ENCODE results near the gene ZBTB8OS. TPM values are rescaled to one million over a fixed set of nuclear protein-coding genes. Genes with fewer than 3 reads are reported as not detected.
"Not testable (repeated sequence)": the region's sequence is repeated elsewhere in the genome, so short reads cannot be mapped to it uniquely, and the experiment has no call there.

ZBTB8OS gene
- total and polyA plus RNA-seq, 7 experiments from 2014 or later, result 35.5 to 65.9 (median 49.8) TPM

DNA sequence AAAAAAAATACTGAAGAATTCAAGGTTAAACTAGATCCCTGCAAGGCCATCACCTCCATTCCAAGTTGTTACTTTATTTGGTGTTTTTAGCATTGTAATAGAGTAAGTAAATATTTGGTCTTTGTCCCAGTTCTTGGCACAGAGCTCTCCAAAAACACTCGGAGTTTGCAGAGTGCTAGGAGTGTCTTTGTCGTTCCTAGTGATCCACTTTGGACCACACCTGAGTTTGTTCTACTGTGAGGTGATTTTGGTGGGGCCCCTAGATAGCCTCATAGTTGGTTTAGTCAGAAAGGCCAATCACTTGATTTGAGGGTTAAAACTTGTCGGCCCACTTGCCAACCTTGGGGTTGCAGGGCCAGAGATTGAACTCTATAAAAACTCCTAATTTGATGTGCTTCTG lies 26.6 kb upstream of the ZBTB8OS start:
- no peaks in the 10 kb centered on the region for H3K9me3 ChIP-seq (ENCODE audit: control insufficient read depth in 2 of 3, low read length in 3 of 3)
- H3K4me3 Mint-ChIP-seq, result no peak overlapping the region
- no peak overlapping the region for H3K27ac Mint-ChIP-seq
- H3K36me3 Mint-ChIP-seq, result peaks cover 5 to 53% (median 32%) of the 10 kb centered on the region in 5 donors
- no peak for DNase-seq
- no peak overlapping the region for H3K27ac ChIP-seq (ENCODE audit: low read depth, low read length)
- H3K4me1 ChIP-seq (ENCODE audit: control insufficient read depth in 2 of 2, insufficient read depth in 2 of 2, low read length in 2 of 2), result no peaks in the 10 kb centered on the region
- H3K9me3 Mint-ChIP-seq, result no peaks in the 10 kb centered on the region
- peaks cover 0 to 6% (median 0%) of the 10 kb centered on the region in 7 donors for H3K4me1 Mint-ChIP-seq
- ChIA-PET POLR2A (interaction anchor here (1.2 kb wide), 1 partner anchor 11 kb away, joined by 4 read pairs; no protein-coding TSS in a partner anchor), CTCF (no interaction called here)
- no peak overlapping the region for H3K4me3 ChIP-seq (ENCODE audit: low read length)
- no peak for ATAC-seq
- intact Hi-C loops (cut with micrococcal nuclease), result no loop called here
- H3K36me3 ChIP-seq (ENCODE audit: control insufficient read depth in 2 of 3, insufficient read depth in 3 of 3, low read length in 3 of 3), result peaks cover 16 to 73% (median 29%) of the 10 kb centered on the region in 3 experiments
- no peaks in the 10 kb centered on the region for H3K27me3 ChIP-seq (ENCODE audit: control insufficient read depth in 2 of 2, insufficient read depth in 2 of 2, low read length in 2 of 2)
- no peaks in the 10 kb centered on the region for H3K27me3 Mint-ChIP-seq

DNA sequence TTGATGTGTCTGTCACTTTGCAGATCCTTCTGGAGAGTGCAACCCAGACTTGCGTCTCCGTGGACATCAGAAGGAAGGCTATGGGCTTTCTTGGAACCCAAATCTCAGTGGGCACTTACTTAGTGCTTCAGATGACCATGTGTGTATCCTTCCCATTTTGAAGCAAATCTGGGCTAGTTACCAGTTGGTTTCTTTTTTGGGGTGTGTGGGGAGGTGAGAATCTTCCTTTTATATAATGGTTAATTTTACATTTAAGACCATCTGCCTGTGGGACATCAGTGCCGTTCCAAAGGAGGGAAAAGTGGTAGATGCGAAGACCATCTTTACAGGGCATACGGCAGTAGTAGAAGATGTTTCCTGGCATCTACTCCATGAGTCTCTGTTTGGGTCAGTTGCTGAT lies 18.4 kb upstream of the ZBTB8OS start:
- H3K4me1 ChIP-seq (ENCODE audit: control insufficient read depth in 2 of 2, insufficient read depth in 2 of 2, low read length in 2 of 2); H3K4me3 Mint-ChIP-seq; H3K27me3 ChIP-seq (ENCODE audit: control insufficient read depth in 2 of 2, insufficient read depth in 2 of 2, low read length in 2 of 2); H3K27me3 Mint-ChIP-seq; H3K9me3 Mint-ChIP-seq; H3K9me3 ChIP-seq (ENCODE audit: control insufficient read depth in 2 of 3, low read length in 3 of 3); DNase-seq; H3K27ac Mint-ChIP-seq; H3K27ac ChIP-seq (ENCODE audit: low read depth, low read length); H3K4me3 ChIP-seq (ENCODE audit: low read length); POLR2A ChIA-PET; ATAC-seq; CTCF ChIA-PET; intact Hi-C loops (cut with micrococcal nuclease): not testable (repeated sequence)
- peaks cover 5 to 44% (median 24%) of the 10 kb centered on the region in 5 donors for H3K36me3 Mint-ChIP-seq
- H3K4me1 Mint-ChIP-seq, result peaks cover 0 to 14% (median 4%) of the 10 kb centered on the region in 7 donors
- H3K36me3 ChIP-seq (ENCODE audit: control insufficient read depth in 2 of 3, insufficient read depth in 3 of 3, low read length in 3 of 3), result peaks cover 11 to 89% (median 34%) of the 10 kb centered on the region in 3 experiments

DNA sequence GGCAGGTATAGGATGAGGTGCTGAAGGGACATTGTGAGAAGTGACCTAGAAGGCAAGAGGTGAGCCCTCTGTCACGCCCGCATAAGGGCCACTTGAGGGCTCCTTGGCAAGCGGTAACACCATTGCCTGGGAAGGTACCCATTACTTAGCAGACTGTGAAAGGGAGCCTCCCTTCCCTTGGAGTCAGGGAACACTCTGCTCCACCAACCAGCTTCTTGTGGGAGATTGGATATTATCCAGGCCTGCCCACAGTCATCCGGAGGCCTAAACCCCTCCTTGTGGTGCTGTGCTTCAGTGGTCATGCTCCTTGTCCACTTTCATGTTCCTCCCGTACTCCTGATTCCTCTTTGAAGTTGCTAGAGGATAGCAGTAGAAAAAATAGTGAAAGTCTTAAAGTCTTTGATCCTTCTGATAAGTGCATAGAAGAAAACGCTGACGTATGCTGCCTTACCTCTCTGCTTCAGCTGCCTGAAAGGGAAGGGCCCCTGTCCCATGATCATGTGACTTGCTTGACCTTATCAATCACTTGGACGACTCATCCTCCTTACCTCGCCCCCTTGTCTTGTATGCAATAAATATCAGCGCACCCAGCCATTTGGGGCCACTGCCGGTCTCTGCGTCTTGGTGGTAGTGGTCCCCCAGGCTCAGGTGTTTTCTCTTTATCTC lies 16.7 kb upstream of the ZBTB8OS start:
- H3K27ac ChIP-seq (ENCODE audit: low read depth, low read length), result no peak overlapping the region
- H3K4me1 Mint-ChIP-seq, result peaks cover 0 to 14% (median 4%) of the 10 kb centered on the region in 7 donors
- peaks cover 5 to 74% (median 23%) of the 10 kb centered on the region in 3 experiments for H3K36me3 ChIP-seq (ENCODE audit: control insufficient read depth in 2 of 3, insufficient read depth in 3 of 3, low read length in 3 of 3)
- H3K27me3 Mint-ChIP-seq, result no peaks in the 10 kb centered on the region
- H3K4me1 ChIP-seq (ENCODE audit: control insufficient read depth in 2 of 2, insufficient read depth in 2 of 2, low read length in 2 of 2), result no peaks in the 10 kb centered on the region
- no peak overlapping the region for H3K4me3 ChIP-seq (ENCODE audit: low read length)
- H3K27me3 ChIP-seq (ENCODE audit: control insufficient read depth in 2 of 2, insufficient read depth in 2 of 2, low read length in 2 of 2), result no peaks in the 10 kb centered on the region
- H3K9me3 ChIP-seq (ENCODE audit: control insufficient read depth in 2 of 3, low read length in 3 of 3), result no peaks in the 10 kb centered on the region
- CTCF ChIA-PET, result no interaction called here
- DNase-seq (no peak), ATAC-seq (no peak)
- intact Hi-C loops (cut with micrococcal nuclease), result no loop called here
- H3K9me3 Mint-ChIP-seq, result no peaks in the 10 kb centered on the region
- POLR2A ChIA-PET, result no interaction called here
- H3K36me3 Mint-ChIP-seq, result peaks cover 0 to 31% (median 16%) of the 10 kb centered on the region in 5 donors
- H3K4me3 Mint-ChIP-seq, result no peak overlapping the region
- peak overlapping the region in 1 of 9 donors; percentile 15 for H3K27ac Mint-ChIP-seq

DNA sequence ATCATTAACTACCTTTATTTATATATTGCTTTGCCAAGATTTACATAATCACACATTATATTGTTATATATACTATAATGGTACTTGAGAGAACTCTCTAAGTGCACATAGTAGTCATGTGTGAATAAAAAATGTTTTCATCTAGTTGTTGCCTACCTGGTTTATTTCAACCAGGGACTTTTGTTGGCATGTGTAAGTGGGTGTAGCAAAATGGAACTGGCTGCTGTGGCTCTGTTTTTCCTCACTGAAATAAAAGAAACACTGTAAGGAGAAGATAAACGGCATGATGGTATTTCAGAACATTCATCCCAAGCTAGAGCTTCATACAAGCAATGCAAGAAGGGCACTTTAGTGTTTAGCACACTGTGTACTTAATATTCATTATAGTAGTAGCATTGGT lies 15.6 kb upstream of the ZBTB8OS start:
- peaks cover under 1 to 31% (median 20%) of the 10 kb centered on the region in 5 donors for H3K36me3 Mint-ChIP-seq
- Histone ChIP-seq H3K27ac (ENCODE audit: low read depth, low read length) (no peak overlapping the region), H3K36me3 (ENCODE audit: control insufficient read depth in 2 of 3, insufficient read depth in 3 of 3, low read length in 3 of 3) (peaks cover 5 to 70% (median 18%) of the 10 kb centered on the region in 3 experiments), H3K9me3 (ENCODE audit: control insufficient read depth in 2 of 3, low read length in 3 of 3) (no peaks in the 10 kb centered on the region), H3K27me3 (ENCODE audit: control insufficient read depth in 2 of 2, insufficient read depth in 2 of 2, low read length in 2 of 2) (no peaks in the 10 kb centered on the region), H3K4me1 (ENCODE audit: control insufficient read depth in 2 of 2, insufficient read depth in 2 of 2, low read length in 2 of 2) (no peaks in the 10 kb centered on the region), H3K4me3 (ENCODE audit: low read length) (no peak overlapping the region)
- H3K4me3 Mint-ChIP-seq, result no peak overlapping the region
- no peak for DNase-seq
- ChIA-PET CTCF (no interaction called here), POLR2A (no interaction called here)
- H3K27ac Mint-ChIP-seq, result no peak overlapping the region
- ATAC-seq, result no peak
- H3K27me3 Mint-ChIP-seq, result no peaks in the 10 kb centered on the region
- intact Hi-C loops (cut with micrococcal nuclease), result no loop called here
- peaks cover 0 to 14% (median 4%) of the 10 kb centered on the region in 7 donors for H3K4me1 Mint-ChIP-seq
- no peaks in the 10 kb centered on the region for H3K9me3 Mint-ChIP-seq

DNA sequence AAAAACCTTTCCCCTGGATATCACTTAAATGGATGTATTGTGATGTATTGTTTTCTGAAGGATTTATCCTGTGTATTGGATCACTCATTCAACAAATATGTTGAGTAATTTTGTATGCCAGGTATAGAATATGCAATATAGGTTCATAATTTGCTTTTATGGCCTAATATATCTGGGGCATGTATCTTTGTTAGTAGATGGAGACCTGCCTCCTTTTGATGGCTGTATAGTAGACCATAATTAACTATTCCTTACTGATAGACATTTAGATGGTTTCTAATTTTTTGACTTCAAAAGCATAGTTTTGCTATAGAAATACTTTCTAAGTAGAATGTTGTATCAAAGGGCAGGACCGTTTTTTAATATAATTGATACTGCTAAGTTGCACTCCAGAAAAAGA lies 9.2 kb upstream of the ZBTB8OS start:
- peaks cover 7 to 55% (median 13%) of the 10 kb centered on the region in 3 experiments for H3K36me3 ChIP-seq (ENCODE audit: control insufficient read depth in 2 of 3, insufficient read depth in 3 of 3, low read length in 3 of 3)
- ATAC-seq, result no peak
- ChIA-PET POLR2A (interaction anchor here (0.6 to 1.2 kb wide), 2 partner anchors 8 to 1205 kb away, joined by 5 to 9 read pairs; partner anchors contain the start of gene RBBP4), CTCF (no interaction called here)
- H3K4me3 ChIP-seq (ENCODE audit: low read length), result no peak overlapping the region
- no peak for DNase-seq
- H3K27me3 Mint-ChIP-seq, result no peaks in the 10 kb centered on the region
- no peak overlapping the region for H3K27ac ChIP-seq (ENCODE audit: low read depth, low read length)
- no peaks in the 10 kb centered on the region for H3K9me3 ChIP-seq (ENCODE audit: control insufficient read depth in 2 of 3, low read length in 3 of 3)
- no peaks in the 10 kb centered on the region for H3K27me3 ChIP-seq (ENCODE audit: control insufficient read depth in 2 of 2, insufficient read depth in 2 of 2, low read length in 2 of 2)
- H3K4me1 Mint-ChIP-seq, result peaks cover 26 to 44% (median 36%) of the 10 kb centered on the region in 7 donors
- no peaks in the 10 kb centered on the region for H3K9me3 Mint-ChIP-seq
- H3K4me3 Mint-ChIP-seq, result no peak overlapping the region
- peaks cover 13 to 49% (median 38%) of the 10 kb centered on the region in 5 donors for H3K36me3 Mint-ChIP-seq
- H3K27ac Mint-ChIP-seq, result no peak overlapping the region
- H3K4me1 ChIP-seq (ENCODE audit: control insufficient read depth in 2 of 2, insufficient read depth in 2 of 2, low read length in 2 of 2), result peaks cover 4 to 6% of the 10 kb centered on the region in 2 donors
- intact Hi-C loops (cut with micrococcal nuclease), result no loop called here

DNA sequence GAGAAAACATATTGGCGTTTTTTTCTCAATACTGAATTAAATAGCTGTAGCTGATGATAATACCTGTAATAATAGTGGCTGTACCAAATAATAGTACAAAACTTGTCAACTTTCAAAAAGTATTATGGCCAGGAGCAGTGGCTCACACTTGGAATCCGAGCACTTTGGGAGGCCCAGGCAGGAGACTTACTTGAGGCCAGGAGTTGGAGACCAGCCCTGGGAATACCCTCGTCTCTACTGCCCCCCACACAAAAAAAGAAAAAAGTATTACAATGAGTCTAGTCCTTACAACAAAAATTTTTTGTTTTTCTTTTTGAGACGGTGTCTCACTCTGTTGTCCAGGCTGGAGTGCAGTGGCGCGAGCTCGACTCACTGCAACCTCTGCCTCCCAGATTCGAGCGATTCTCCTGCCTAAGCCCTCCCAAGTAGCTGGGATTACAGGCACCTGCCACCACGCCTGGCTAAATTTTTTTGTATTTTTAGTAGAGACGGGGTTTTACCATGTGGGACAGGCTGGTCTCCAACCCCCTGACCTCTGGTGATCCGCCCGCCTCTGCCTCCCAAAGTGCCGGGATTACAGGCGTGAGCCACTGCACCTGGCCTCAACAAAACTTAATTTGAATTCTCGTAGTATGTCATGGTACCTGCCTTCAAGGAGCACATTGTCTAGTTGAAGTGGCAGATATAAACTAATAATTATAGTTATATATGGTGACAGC lies 2.1 kb upstream of the ZBTB8OS start:
- Histone ChIP-seq H3K4me1 (ENCODE audit: control insufficient read depth in 2 of 2, insufficient read depth in 2 of 2, low read length in 2 of 2) (peaks cover 42 to 43% of the 10 kb centered on the region in 2 donors), H3K27ac (ENCODE audit: low read depth, low read length) (peak overlapping the region; percentile 86), H3K36me3 (ENCODE audit: control insufficient read depth in 2 of 3, insufficient read depth in 3 of 3, low read length in 3 of 3) (peaks cover 0 to 24% (median 8%) of the 10 kb centered on the region in 3 experiments), H3K9me3 (ENCODE audit: control insufficient read depth in 2 of 3, low read length in 3 of 3) (no peaks in the 10 kb centered on the region), H3K4me3 (ENCODE audit: low read length) (peak overlapping the region; percentile 87), H3K27me3 (ENCODE audit: control insufficient read depth in 2 of 2, insufficient read depth in 2 of 2, low read length in 2 of 2) (no peaks in the 10 kb centered on the region)
- ChIA-PET POLR2A (interaction anchor here (0.6 to 1.6 kb wide), 3 partner anchors 8 to 165 kb away, joined by 3 to 9 read pairs (median 4); partner anchors contain the start of genes S100PBP and YARS1), CTCF (no interaction called here)
- Mint-ChIP-seq H3K36me3 (peaks cover 3 to 41% (median 26%) of the 10 kb centered on the region in 5 donors), H3K9me3 (no peaks in the 10 kb centered on the region), H3K27ac (peak overlapping the region; percentile 97 to 100 (median 99)), H3K4me3 (peak overlapping the region; percentile 91 to 99 (median 94)), H3K4me1 (peaks cover 38 to 82% (median 69%) of the 10 kb centered on the region in 7 donors), H3K27me3 (peaks cover 0 to 2% (median 0%) of the 10 kb centered on the region in 5 donors)
- DNase-seq (no peak), ATAC-seq (no peak)
- intact Hi-C loops (cut with micrococcal nuclease), result no loop called here
